ENCODE results near the gene IQCH.

The IQCH gene

GRCh38 chr15:67456677-67457529 is 202.3 kb downstream of the IQCH start:
- peak; percentile 89 for DNase-seq

- DNase-seq = no peak
Measured at GRCh38 chr15:67458331-67459029, 203.9 kb downstream of the IQCH start.

- no peak for DNase-seq
Measured at GRCh38 chr15:67460521-67460920, 205.9 kb downstream of the IQCH start.

- DNase-seq = no peak
Measured at GRCh38 chr15:67461735-67462134, 207.1 kb downstream of the IQCH start.

- DNase-seq = no peak
Measured at GRCh38 chr15:67462875-67463274, 208.3 kb downstream of the IQCH start.

GRCh38 chr15:67463488-67463887 is 208.9 kb downstream of the IQCH start:
- DNase-seq = no peak

GRCh38 chr15:67465196-67465952 is 210.8 kb downstream of the IQCH start:
- DNase-seq = no peak

GRCh38 chr15:67468416-67468815 is 213.8 kb downstream of the IQCH start:
- no peak for DNase-seq

GRCh38 chr15:67469680-67470079 is 215.1 kb downstream of the IQCH start:
- DNase-seq = no peak

GRCh38 chr15:67472957-67473356 is 218.4 kb downstream of the IQCH start:
- no peak for DNase-seq

GRCh38 chr15:67474405-67475110 is 220.0 kb downstream of the IQCH start:
- DNase-seq = no peak

GRCh38 chr15:67479781-67480505 is 225.4 kb downstream of the IQCH start:
- no peak for DNase-seq

- no peak for DNase-seq
Measured at GRCh38 chr15:67480741-67481140, 226.2 kb downstream of the IQCH start.

GRCh38 chr15:67481680-67482079 is 227.1 kb downstream of the IQCH start:
- DNase-seq = no peak

- DNase-seq = no peak
Measured at GRCh38 chr15:67495585-67495984, 241.0 kb downstream of the IQCH start.

GRCh38 chr15:67501177-67501835 is 246.7 kb downstream of the IQCH start:
- no peak for DNase-seq

- no peak for DNase-seq
Measured at GRCh38 chr15:67501836-67502461, 247.4 kb downstream of the IQCH start.

GRCh38 chr15:67504056-67504455 is 249.5 kb downstream of the IQCH start:
- no peak for DNase-seq

GRCh38 chr15:67504796-67505195 is 250.2 kb downstream of the IQCH start:
- DNase-seq = no peak

GRCh38 chr15:67505675-67506572 is 251.3 kb downstream of the IQCH start:
- DNase-seq = no peak

Data from stimulated activated CD4-positive, alpha-beta T cell treated with anti-CD3 and anti-CD28 coated beads, Interleukin-12 subunit alpha, Interleukin-12 subunit beta, amount 100 ng/mL, for 4 hours (primary cell).